DMS79 (cell line): ENCODE data around the gene PNPLA8.
"Not testable (repeated sequence)": the region's sequence is repeated elsewhere in the genome, so short reads cannot be mapped to it uniquely, and the experiment has no call there.

Source experiments
- DNase-seq: peaks from one replicate; lab custom pipeline; 2025; lab: John Stamatoyannopoulos, UW

The PNPLA8 gene, protein sequence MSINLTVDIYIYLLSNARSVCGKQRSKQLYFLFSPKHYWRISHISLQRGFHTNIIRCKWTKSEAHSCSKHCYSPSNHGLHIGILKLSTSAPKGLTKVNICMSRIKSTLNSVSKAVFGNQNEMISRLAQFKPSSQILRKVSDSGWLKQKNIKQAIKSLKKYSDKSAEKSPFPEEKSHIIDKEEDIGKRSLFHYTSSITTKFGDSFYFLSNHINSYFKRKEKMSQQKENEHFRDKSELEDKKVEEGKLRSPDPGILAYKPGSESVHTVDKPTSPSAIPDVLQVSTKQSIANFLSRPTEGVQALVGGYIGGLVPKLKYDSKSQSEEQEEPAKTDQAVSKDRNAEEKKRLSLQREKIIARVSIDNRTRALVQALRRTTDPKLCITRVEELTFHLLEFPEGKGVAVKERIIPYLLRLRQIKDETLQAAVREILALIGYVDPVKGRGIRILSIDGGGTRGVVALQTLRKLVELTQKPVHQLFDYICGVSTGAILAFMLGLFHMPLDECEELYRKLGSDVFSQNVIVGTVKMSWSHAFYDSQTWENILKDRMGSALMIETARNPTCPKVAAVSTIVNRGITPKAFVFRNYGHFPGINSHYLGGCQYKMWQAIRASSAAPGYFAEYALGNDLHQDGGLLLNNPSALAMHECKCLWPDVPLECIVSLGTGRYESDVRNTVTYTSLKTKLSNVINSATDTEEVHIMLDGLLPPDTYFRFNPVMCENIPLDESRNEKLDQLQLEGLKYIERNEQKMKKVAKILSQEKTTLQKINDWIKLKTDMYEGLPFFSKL

DNA sequence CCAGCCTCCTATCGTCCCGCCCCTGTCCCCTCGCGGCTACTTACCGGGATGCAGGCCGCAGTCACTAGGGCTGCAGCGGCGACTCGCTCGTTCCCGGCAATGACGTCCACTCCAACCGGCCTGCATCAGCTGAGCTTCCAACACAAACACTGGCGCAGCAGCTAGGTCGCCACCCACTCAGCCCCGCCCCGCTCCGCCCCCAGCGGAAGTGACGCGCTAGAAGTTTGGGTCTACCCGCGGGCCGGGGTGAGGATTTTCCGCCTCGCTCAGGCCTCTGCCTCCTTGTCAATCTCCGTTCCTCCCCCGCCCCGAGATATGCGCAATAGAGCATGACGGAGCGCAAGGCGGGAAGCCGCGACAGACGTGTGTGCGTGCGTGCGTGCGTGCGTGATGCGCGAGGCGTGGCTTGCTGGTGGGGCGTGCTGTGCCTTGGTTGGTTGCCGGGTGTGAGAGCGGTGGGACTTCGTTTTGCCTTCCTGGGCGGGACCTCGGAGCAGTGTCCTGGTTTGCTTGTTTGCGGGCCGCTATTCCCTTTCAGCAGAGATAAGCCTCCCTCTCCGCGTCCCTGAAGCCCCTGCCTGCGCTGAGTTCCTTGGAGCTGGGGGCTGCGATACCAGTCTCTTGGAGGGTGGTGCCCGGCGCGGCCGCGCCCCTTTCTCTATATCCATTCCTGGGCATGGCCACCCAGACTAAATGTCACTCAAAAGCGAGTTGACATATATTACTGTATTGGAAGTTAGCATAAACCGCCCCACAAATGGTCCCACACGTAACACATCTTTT is at the start of gene PNPLA8:
Gene PNPLA8, minus strand, starts transcription at position 151 of the 783 bp plus-strand sequence. CDS start 10,644 bp downstream, outside the sequence.
- peak; percentile 99 for DNase-seq

DNA sequence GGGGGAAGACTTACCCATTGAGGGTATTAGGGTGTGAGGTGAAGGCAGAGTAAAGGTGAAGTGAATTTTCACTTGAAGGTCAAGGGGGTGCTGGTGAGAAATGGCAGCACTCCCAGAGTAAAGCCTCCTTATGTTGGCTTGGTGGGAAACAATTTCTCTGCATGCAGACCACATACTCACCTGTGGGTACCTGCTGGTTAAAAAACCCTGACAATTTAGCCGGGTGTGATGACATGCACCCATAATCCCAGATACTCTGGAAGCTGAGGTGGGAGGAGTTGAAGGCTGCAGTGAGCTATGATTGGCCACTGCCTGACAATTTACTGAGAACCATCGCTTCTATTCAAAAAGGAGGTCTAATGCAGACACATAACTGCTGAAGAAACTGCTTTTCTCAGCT is 49.2 kb upstream of the PNPLA8 start:
- DNase-seq: no peak

DNA sequence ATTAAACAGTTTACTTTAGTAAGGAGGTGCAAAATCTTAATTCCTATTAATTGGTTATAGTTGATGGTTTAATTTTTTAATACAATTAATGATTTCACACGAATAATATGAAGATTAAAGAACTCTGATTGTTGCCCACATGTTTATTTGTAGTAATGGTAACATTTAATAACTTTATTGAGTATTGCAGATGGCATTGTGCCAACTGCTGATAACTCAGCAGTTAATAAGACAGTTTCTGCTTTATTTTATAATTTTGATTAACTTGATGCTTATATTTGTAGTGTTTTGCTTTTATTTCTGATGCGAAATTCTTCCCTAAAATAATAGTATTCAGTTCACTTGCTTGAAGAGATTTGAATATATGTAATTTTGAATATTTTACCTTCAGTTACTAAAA is 46.5 kb upstream of the PNPLA8 start:
- DNase-seq: no peak

DNA sequence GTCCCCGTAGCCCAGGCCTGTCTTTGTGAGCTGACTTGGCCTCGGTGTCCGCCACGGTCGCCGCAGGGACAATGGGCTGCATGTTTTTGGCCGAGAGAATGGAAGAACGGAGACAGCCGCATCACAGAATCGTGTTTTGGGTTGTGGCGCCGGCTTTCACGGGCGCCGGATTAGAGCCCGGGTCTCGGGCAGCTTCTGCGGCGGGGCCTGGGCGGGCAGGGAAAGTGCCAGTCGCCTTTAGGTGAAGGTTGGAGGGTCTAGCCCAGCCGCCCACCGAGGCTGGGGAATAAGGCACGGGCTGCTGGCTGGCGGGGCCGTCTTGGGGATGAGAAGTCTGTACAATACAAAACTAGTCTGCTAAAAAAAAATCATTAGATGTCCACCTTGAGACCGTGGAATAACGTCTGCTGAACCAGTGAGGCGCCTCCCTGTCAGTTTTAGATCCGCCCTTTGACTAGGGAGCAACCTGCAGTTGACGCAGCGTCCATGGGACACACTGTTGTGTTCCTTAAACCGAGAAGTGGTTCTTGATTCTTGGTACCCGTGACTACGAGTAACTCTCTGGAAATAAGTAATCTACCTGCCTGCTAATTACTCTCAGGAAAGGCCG is 44.3 kb upstream of the PNPLA8 start:
- DNase-seq: peak; percentile 55

DNA sequence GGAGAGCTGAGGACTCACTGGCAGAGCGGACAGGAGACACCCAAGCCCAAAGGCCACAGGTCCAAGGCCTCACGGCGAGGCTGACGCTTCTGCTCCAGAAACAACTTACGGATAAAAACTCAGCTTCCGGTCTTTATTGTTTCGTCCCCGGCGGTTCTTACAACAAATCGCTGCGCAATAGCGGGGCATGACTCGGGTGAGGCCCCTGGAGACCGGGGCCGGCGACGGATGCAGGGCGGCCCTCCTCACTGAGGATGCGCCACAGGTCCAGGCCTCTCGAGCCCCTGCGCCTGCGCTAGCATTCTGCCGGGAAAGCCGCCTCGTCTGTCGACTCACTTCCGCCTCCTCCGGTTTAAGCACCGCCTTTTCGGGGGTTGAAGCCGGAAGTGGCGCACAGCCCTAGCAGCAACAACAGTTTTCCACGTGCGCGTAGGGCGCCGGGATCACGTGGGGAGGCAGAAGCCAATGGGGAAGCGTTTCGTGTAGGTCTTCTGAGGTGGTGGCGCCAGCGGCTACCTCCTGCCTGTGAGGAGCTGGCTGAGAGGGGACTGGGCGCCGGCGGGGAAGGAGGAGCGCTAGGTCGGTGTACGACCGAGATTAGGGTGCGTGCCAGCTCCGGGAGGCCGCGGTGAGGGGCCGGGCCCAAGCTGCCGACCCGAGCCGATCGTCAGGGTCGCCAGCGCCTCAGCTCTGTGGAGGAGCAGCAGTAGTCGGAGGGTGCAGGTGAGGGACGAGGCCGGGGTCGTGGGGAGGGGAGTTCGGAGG is 43.6 kb upstream of the PNPLA8 start, which contains the start of the genes DNAJB9 and THAP5:
Gene DNAJB9, plus strand, starts transcription at position 494 of the 765 bp plus-strand sequence. CDS start 1,853 bp downstream, outside the sequence.
Gene THAP5, minus strand, starts transcription at position 326 of the 765 bp plus-strand sequence. Its CDS starts 137 bp downstream, at position 189.
- DNase-seq: peak; percentile 99

DNA sequence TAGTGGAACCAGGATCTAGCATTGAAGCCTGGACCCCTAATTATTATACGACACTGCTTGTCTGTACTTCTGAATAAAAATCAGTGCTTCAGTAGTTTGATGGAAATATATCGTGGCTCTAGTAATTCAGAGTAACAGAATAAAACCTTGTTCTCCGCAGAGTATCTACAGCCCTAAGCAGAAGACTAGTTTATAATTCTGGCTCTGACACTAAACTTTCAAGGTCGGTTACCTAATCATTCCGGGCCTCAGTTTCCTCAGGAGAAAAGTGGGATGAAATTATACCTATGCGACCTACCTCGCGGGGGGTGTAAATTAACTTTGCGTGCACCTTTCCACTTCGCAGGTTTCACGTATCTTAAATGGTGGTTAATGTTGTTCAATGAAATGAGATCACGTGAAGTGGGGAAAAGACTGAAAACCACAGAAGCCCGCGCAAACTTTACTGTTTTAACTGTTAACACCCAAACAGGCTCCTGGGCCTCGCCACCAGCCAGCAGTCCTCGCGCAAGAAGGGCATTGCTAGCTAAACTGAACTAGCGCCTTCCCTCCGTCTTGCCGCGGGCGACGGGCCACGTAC is 43.0 kb upstream of the PNPLA8 start:
- DNase-seq: peak; percentile 85

DNA sequence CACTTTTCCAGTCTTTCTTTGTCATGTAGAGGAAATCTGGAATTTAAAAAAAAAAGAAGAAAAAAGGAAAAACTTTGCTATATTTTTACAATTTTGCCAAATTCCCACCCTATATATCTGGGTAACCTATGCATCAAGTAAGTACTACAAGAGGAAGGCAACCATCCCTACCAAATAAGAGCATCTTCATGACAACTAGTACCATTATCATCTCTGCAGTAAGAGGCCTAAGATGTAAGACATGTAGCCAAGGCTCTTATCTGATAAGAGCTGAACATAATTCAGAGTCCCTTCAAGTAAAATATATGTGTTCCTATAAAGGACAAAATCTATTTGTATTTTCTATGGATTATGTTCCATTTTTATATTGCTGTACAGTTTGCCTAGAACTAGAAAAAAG is 40.1 kb upstream of the PNPLA8 start:
- DNase-seq: no peak

DNA sequence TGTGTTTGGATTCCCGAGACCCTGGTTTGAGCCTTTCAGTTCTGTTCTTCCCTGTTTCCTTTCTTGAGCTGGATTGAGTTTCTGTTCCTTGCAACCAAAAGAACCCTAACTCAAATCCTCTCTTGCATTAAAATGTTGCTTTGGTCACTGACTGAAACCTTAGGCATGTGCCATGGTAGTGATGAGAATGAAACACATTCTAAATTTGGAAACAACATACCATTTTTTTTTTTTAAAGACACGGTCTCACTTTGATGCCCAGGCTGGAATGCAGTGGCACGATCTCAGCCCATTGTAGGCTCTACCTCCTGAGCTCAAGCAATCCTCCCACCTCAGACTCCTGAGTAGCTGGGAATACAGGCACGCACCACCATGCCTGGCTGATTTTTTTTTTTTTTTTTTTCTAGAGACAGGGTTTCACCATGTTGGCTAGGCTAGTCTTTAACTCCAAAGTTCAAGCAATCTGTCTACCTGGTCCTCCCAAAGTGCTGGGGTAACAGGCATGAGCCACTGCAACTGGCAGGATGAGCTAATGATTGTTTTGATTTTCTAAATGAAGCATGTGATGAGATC is 35.2 kb upstream of the PNPLA8 start:
- DNase-seq: no peak

DNA sequence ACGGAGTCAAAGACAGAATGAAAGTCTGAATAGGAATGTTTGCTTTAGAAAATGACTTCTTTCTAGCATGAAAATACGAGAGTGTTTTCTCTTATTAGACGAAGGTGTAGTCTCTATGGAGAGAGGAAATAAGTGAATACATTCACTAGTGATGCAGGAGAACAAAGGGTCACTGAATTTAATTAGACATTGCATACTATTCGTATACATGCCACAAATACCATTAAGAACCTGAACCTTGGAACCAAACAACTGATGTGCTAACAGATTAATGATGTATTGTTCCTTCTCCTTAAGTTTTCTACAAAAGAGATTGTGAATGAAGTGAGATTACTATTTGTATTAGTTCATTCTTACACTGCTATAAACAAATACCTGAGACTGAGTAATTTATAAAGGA is 33.3 kb upstream of the PNPLA8 start:
- DNase-seq: no peak

DNA sequence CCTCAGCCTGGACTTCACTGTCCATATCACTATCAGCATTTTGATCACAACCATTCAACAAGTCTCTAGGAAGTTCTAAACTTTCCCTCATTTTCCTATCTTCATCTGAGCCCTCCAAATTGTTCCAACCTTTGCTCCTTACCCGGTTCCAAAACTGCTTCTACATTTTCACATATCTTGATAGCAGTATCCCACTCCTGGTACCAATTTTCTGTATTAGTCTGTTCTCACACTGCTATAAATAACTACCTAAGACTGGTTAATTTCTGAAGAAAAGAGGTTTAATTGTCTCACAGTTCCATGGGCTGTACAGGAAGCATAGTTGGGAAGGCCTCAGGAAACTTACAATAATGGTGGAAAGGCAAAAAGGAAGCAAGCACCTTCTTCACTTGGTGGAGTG is 31.7 kb upstream of the PNPLA8 start:
- no peak for DNase-seq

DNA sequence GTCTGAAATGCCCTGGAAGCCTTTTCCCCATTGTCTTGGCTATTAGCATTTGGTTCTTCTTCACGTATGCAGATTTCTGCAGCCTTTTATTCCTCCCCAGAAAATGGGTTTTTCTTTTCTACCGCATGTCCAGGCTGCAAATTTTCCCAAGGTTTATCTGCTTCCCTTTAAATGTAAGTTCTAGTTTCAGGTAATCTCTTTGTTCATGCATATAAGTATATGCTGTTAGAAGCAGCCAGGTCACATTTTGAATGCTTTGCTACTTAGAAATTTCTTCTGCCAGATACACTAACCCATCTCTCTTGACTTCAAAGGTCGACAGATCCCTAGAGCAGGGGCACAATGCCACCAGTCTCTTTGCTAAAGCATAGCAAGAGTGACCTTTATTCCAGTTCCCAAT is 31.3 kb upstream of the PNPLA8 start:
- DNase-seq: no peak

DNA sequence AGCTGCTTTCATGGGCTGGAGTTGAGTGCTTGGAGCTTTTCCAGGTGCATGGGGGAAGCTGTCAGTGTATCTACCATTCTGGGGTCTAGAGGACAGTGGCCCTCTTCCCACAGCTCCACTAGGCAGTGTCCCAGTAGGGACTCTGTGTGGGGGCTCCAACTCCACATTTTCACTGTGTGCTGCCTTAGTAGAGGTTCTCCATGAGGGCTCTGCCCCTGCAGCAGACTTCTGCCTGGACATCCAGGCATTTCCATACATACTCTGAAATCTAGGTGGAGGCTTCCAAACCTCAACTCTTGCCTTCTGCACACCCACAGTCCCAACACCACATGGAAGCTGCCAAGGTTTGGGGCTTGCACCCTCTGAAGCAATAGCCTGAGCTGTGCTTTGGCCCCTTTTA is 30.7 kb upstream of the PNPLA8 start:
- not testable (repeated sequence) for DNase-seq

DNA sequence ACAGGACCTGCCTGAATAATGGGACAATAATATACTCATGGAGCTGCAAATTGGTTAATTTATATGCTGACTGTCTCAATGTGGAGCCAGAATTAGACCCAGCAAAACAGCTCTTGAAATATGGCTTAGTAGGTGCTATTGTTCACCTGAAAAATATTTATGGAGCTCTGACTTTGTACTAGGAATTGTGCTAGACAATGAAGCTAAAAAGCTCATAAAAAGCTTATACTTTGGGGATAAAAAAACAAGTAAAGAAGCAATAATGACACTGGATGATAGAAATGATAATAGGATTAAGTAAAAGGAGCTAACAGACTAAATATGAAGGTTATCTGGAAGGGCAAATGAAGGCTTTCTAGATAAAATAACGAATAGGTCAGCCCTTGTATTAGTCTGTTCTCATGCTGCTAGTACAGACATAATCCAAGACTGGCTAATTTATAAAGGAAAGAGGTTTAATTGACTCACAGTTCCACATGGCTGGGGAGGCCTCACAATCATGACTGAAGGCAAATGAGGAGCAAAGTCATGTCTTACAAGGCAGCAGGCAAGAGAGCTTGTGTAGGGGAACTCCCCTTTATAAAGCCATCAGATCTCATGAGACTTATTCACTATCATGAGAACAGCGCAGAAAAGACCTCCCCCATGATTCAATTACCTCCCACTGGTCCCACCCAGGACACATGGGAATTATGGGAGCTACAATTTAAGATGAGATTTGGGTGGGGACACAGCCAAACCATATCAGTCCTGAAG is 22.4 kb upstream of the PNPLA8 start:
- DNase-seq: not testable (repeated sequence)

DNA sequence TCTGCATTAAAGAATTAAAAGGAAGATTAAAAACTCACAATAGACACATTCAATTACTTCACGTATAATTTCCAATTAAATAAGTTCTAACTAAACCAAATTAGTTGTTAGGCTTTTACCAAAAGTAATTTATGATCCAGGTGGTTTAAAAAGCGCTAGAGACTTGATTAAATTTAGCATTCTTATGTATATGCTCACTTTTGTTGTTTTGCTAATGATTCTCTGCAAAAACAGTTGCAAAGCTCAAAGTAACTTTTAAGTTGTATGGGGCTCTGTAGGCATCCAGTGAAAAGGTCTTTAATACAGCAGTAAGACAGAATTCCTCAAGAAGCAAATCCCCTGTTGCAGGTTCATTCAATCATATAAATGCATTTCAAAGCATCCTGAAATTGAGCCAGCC is 15.5 kb upstream of the PNPLA8 start:
- no peak for DNase-seq

DNA sequence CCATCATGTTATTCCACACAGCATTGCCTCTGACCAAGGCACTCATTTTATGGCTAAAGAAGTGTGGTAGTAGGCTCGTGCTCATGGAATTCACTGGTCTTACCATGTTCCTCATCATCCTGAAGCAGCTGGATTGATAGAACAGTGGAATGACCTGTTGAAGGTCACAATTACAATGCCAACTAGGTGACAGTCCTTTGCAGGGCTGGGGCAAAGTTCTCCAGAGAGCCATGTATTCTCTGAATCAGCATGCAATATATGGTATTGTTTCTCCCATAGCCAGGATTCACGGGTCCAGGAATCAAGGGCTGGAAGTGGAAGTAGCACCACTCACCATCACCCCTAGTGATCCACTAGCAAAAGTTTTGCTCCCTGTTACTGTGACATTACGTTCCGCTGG is 12.8 kb upstream of the PNPLA8 start:
- not testable (repeated sequence) for DNase-seq

DNA sequence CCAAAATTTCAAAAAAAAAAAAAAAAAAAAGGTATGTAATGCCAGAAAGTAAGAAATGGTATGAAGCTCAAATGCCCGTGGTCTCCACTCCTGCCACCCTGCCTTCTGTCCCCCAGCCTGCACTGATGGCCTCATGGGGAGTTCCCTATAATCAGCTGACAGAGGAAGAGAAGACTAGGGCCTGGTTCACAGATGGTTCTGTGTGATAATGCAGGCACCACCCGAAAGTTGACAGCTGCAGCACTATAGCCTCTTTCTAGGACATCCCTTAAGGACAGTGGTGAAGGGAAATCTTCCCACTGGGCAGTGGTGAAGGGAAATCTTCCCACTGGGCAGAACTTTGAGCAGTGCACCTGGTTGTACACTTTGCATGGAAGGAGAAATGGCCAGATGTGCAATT is 12.3 kb upstream of the PNPLA8 start:
- not testable (repeated sequence) for DNase-seq

DNA sequence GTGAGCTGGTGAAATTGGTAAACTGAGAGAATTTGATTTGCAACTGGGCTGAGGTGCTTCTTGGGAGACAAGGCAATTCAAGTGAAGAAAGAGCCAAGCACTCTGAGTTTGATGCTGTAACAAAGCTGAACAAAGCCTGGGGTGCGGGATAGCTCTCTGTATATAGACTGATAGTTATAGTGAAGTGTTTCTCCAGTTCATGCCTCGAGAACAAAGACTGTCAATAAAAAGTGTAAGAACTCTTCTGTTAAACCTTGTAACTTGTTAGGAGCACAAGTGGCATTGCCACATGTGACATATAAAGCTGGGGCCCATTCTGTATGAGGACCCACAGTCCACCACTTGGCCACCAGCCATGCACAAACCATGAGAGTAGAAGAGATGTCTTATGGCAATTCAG is 11.3 kb upstream of the PNPLA8 start:
- no peak for DNase-seq

DNA sequence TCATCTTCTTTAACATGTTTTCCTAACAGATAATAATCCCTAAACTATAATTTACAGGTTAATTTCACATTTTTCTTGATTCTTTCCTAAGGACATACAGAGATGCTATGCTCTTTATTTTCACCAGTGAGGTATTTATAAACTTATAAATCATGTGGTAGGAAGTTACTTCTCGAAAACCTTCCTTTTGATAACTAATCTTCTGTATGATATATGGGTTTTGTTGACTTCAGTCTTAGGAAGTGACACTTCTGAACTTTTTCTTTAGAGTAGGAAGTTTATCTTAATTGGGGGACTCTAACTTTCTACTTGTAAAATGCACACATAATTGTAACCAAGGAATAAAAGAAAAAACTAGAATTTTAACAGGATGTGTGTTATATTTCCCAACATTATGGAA is 9.8 kb upstream of the PNPLA8 start:
- DNase-seq: no peak

DNA sequence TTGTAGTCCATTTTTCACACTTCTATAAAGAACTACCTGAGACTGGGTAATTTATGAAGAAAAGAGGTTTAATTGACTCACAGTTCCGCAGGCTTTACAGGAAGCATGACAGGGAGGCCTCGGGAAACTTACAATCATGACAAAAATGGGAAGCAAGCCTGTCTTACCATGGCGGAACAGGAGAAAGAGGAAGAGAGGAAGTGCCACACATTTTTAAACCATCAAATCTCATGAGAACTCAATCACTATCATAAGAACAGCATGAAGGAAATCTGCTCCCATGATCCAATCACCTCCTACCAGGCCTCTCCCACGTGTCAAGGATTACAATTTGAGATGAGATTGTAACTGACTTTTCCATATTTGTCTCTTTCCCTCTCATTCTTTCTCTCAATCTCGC is 9.3 kb upstream of the PNPLA8 start:
- DNase-seq: no peak

DNA sequence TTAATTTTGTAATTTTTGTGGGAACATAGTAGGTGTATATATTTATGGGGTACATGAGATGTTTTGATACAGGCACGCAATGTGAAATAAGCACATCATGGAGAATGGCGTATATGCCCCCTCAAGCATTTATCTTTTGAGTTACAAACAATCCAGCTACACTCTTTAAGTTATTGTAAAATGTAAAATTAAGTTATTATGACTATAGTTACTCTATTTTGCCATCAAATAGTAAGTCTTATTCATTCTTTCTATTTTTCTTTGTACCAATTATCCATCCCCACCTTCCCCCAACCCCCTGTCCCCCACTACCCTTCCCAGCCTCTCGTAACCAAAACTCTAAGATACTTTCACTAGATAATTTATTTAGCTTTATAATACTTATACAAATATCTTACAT is 7.8 kb upstream of the PNPLA8 start:
- DNase-seq: no peak
